K562 (cell line): Measurements from ENCODE around the gene MRFAP1. TPM values are rescaled to one million over a fixed set of nuclear protein-coding genes. Genes with fewer than 3 reads are reported as not detected.

Source experiments
- DIDO1 ChIP-seq: fragments of 450-650 bp; IDR thresholded peaks from 2 replicates; pipeline ENCODE4 v1.6.1; 2016; ENCODE audit warnings: low read depth, missing biosample characterization, missing genetic modification characterization
- EP300 ChIP-seq: IDR thresholded peaks from 2 replicates; pipeline ENCODE4 v1.6.1; 2012; ENCODE audit warnings: low read length, improper control_type of control experiment
- HDAC3 ChIP-seq: fragments of 450-650 bp; IDR thresholded peaks from 2 replicates; pipeline ENCODE4 v1.6.1; 2018; ENCODE audit warnings: borderline replicate concordance, mild to moderate bottlenecking, moderate library complexity; ENCODE audit not compliant: partially characterized antibody
- HNRNPL ChIP-seq: fragments of 200-400 bp; formaldehyde crosslinking; IDR thresholded peaks from 2 replicates; pipeline ENCODE4 v1.6.1; 2017; ENCODE audit warnings: low read depth, mild to moderate bottlenecking, low read length
- NCOA1 ChIP-seq: fragments of 450-650 bp; IDR thresholded peaks from 2 replicates; pipeline ENCODE4 v1.6.1; 2016; ENCODE audit warnings: low read depth
- NR3C1 ChIP-seq: sonication (generic); formaldehyde crosslinking; IDR thresholded peaks from 2 replicates; pipeline ENCODE4 v1.8.1; 2022; ENCODE audit warnings: missing genetic modification reagents
- POLR2B ChIP-seq: fragments of 450-650 bp; IDR thresholded peaks from 2 replicates; pipeline ENCODE4 v1.6.1; 2018; ENCODE audit warnings: low read depth; ENCODE audit not compliant: partially characterized antibody
- RFX7 ChIP-seq: fragments of 250-450 bp; sonication (Bioruptor Pico); IDR thresholded peaks from 2 replicates; pipeline ENCODE4 v1.5.1; 2021; ENCODE audit warnings: mild to moderate bottlenecking
- SRSF3 ChIP-seq: fragments of 200-400 bp; formaldehyde crosslinking; IDR thresholded peaks from 2 replicates; pipeline ENCODE4 v1.6.1; 2016; ENCODE audit warnings: mild to moderate bottlenecking, low read length, moderate library complexity; ENCODE audit not compliant: insufficient read depth
- ZKSCAN3 ChIP-seq: fragments of 250-450 bp; sonication (Bioruptor Pico); IDR thresholded peaks from 2 replicates; pipeline ENCODE4 v1.4.0; 2020
- ZKSCAN8 ChIP-seq: fragments of 200-800 bp; sonication (Bioruptor generic); IDR thresholded peaks from 2 replicates; pipeline ENCODE4 v1.6.1; 2016; ENCODE audit warnings: missing genetic modification characterization, missing compliant biosample characterization
- polyA plus RNA-seq, 8 experiments: library from polyadenylated mRNA; depleted of rRNA in 4 of 8; stranded (reverse) in 5 of 8; unstranded in 3 of 8; fragments of >200 nt; fragmentation: Nextera tagmentation in 2 of 8; fragmentation: Illumina TruSeq in 1 of 8; extraction: Ambion mirVana in 2 of 8; extraction: Trizol in 1 of 8; gene quantifications; 2 replicates each; pipeline versions ENCODE4 v1.2.1 to v1.2.3, GENCODE V29; 2011 to 2014; ENCODE audit warnings: inconsistent platforms in 1 of 8, missing spikeins in 1 of 8
- total RNA-seq, 7 experiments: library from RNA; depleted of rRNA in 6 of 7; stranded (reverse); fragments of >200 nt in 6 of 7; fragmentation: Illumina TruSeq in 2 of 7; extraction: Trizol in 2 of 7; gene quantifications; 2 replicates each; pipeline versions ENCODE4 v1.2.1 to v1.2.3, GENCODE V29; 2011 to 2021; ENCODE audit warnings: low replicate concordance in 1 of 7
- TF ChIP-seq, protein P1 (sequence below): fragments of 450-650 bp; IDR thresholded peaks from 2 replicates; pipeline ENCODE4 v1.6.1; 2018; ENCODE audit not compliant: partially characterized antibody
- TF ChIP-seq, protein P2 (sequence below): fragments of 250-450 bp; sonication (Bioruptor Pico); IDR thresholded peaks from 2 replicates; pipeline ENCODE4 v1.4.0; 2020; ENCODE audit warnings: mild to moderate bottlenecking, moderate library complexity
- TF ChIP-seq, protein P3 (sequence below), 2 experiments: fragments of 450-650 bp in 1 of 2; sonication (generic) in 1 of 2; formaldehyde crosslinking in 1 of 2; IDR thresholded peaks; 2 replicates each; pipeline versions ENCODE4 v1.7.1 to v1.9.0; 2016 to 2022; ENCODE audit warnings: inconsistent platforms in 1 of 2, mild to moderate bottlenecking in 1 of 2, missing genetic modification reagents in 1 of 2

The MRFAP1 gene
- total and polyA plus RNA-seq, 9 of the 15 experiments (the other 6 are each of a cell fraction or from before 2014, with no cell fraction given): 46.0 to 270 (median 151) TPM

DNA sequence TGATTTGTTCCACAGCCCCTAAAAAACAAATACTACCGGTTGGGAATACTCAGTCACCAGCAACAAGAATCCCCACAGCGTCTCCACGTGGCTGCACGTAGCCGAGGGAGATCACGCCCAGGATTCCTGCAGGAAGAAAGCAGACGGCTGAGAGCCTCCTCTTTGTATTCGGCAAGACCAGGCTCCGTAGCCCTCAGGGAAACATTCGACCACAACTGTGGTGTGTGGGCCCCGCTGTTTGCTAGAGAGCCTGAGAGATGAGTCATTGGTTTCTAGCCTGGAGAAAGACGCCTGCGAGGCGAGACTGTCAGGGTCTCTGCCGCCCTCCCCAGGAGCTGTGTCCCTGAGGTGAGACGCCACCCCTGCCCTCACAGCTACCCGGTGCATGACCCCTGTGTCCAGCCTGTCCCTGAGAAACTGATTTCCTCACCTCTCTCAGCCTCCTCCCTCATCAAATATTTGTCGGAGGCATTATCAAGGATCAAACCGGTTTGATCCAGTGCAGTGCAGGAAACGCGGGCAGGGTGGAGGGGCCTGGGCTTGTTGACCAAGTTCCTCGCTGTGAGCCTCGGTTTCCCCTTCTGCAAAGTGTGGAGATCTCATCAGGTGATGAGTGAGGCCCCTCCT, 48.5 kb downstream of the MRFAP1 start (continued):
- TF ChIP-seq, protein P1, sequence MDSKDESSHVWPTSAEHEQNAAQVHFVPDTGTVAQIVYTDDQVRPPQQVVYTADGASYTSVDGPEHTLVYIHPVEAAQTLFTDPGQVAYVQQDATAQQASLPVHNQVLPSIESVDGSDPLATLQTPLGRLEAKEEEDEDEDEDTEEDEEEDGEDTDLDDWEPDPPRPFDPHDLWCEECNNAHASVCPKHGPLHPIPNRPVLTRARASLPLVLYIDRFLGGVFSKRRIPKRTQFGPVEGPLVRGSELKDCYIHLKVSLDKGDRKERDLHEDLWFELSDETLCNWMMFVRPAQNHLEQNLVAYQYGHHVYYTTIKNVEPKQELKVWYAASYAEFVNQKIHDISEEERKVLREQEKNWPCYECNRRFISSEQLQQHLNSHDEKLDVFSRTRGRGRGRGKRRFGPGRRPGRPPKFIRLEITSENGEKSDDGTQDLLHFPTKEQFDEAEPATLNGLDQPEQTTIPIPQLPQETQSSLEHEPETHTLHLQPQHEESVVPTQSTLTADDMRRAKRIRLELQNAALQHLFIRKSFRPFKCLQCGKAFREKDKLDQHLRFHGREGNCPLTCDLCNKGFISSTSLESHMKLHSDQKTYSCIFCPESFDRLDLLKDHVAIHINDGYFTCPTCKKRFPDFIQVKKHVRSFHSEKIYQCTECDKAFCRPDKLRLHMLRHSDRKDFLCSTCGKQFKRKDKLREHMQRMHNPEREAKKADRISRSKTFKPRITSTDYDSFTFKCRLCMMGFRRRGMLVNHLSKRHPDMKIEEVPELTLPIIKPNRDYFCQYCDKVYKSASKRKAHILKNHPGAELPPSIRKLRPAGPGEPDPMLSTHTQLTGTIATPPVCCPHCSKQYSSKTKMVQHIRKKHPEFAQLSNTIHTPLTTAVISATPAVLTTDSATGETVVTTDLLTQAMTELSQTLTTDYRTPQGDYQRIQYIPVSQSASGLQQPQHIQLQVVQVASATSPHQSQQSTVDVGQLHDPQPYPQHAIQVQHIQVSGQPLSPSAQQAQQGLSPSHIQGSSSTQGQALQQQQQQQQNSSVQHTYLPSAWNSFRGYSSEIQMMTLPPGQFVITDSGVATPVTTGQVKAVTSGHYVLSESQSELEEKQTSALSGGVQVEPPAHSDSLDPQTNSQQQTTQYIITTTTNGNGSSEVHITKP: no peak
- TF ChIP-seq ZKSCAN8 (CRISPR knock-in tag) (peak; percentile 71; the same call in 1 of the 2 replicates), SRSF3 (no peak), DIDO1 (tag) (no peak), RFX7 (CRISPR knock-in tag) (no peak), HNRNPL (no peak), NCOA1 (no peak), POLR2B (no peak), ZKSCAN3 (CRISPR knock-in tag) (no peak), HDAC3 (no peak), NR3C1 (CRISPR knock-in tag) (no peak), EP300 (no peak)
- TF ChIP-seq, protein P2, sequence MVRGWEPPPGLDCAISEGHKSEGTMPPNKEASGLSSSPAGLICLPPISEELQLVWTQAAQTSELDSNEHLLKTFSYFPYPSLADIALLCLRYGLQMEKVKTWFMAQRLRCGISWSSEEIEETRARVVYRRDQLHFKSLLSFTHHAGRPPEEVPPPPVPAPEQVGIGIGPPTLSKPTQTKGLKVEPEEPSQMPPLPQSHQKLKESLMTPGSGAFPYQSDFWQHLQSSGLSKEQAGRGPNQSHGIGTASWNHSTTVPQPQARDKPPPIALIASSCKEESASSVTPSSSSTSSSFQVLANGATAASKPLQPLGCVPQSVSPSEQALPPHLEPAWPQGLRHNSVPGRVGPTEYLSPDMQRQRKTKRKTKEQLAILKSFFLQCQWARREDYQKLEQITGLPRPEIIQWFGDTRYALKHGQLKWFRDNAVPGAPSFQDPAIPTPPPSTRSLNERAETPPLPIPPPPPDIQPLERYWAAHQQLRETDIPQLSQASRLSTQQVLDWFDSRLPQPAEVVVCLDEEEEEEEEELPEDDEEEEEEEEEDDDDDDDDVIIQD (CRISPR knock-in tag): no peak
- TF ChIP-seq, protein P3, sequence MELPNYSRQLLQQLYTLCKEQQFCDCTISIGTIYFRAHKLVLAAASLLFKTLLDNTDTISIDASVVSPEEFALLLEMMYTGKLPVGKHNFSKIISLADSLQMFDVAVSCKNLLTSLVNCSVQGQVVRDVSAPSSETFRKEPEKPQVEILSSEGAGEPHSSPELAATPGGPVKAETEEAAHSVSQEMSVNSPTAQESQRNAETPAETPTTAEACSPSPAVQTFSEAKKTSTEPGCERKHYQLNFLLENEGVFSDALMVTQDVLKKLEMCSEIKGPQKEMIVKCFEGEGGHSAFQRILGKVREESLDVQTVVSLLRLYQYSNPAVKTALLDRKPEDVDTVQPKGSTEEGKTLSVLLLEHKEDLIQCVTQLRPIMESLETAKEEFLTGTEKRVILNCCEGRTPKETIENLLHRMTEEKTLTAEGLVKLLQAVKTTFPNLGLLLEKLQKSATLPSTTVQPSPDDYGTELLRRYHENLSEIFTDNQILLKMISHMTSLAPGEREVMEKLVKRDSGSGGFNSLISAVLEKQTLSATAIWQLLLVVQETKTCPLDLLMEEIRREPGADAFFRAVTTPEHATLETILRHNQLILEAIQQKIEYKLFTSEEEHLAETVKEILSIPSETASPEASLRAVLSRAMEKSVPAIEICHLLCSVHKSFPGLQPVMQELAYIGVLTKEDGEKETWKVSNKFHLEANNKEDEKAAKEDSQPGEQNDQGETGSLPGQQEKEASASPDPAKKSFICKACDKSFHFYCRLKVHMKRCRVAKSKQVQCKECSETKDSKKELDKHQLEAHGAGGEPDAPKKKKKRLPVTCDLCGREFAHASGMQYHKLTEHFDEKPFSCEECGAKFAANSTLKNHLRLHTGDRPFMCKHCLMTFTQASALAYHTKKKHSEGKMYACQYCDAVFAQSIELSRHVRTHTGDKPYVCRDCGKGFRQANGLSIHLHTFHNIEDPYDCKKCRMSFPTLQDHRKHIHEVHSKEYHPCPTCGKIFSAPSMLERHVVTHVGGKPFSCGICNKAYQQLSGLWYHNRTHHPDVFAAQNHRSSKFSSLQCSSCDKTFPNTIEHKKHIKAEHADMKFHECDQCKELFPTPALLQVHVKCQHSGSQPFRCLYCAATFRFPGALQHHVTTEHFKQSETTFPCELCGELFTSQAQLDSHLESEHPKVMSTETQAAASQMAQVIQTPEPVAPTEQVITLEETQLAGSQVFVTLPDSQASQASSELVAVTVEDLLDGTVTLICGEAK (IDR thresholded peaks at IDR 0.05): no peak
- TF ChIP-seq, protein P3 (CRISPR knock-in tag; IDR thresholded peaks at IDR 0.05): no peak
